CD4-positive, alpha-beta memory T cell (primary cell): ENCODE results near the gene FNDC5. TPM values are rescaled to one million over a fixed set of nuclear protein-coding genes. Genes with fewer than 3 reads are reported as not detected.

ENCODE experiments used
- CTCF ChIA-PET: fragments of 350-600 bp; sonication (Branson Sonifier 250); formaldehyde crosslinking; loops from one replicate; lab custom pipeline; 2021; ENCODE audit warnings: inconsistent platforms; ENCODE audit not compliant: partially characterized antibody; lab: Charles Lee
- POLR2A ChIA-PET: fragments of 350-600 bp; sonication (Branson Sonifier 250); formaldehyde crosslinking; loops from one replicate; lab custom pipeline; 2021; ENCODE audit not compliant: partially characterized antibody; lab: Charles Lee
- DNase-seq, 5 donors: peaks; one replicate each; pipeline versions ENCODE4 v3.0.0 to v3.0.0-alpha.2; 2020 to 2022; ENCODE audit warnings: mixed read lengths in 1 of 5
- H3K27ac ChIP-seq: one replicate; pipeline ENCODE4 v1.7.0; 2013; ENCODE audit warnings: low read depth, low read length
- H3K27me3 ChIP-seq: 2 replicates; pipeline ENCODE4 v1.7.0; 2013; ENCODE audit warnings: mild to moderate bottlenecking, low read length, moderate library complexity; ENCODE audit not compliant: insufficient read depth
- H3K36me3 ChIP-seq: 2 replicates; pipeline ENCODE4 v1.7.0; 2013; ENCODE audit warnings: mild to moderate bottlenecking, low read length, moderate library complexity; ENCODE audit not compliant: insufficient read depth
- H3K4me1 ChIP-seq: 2 replicates; pipeline ENCODE4 v1.7.0; 2013; ENCODE audit warnings: mild to moderate bottlenecking, low read length, moderate library complexity; ENCODE audit not compliant: insufficient read depth
- H3K4me3 ChIP-seq, 2 donors: one replicate each; pipeline ENCODE4 v1.7.0; 2013; ENCODE audit warnings: low read length in 2 of 2, mild to moderate bottlenecking in 1 of 2
- H3K9me3 ChIP-seq, 2 donors: one replicate each; pipeline ENCODE4 v1.7.0; 2013; ENCODE audit warnings: low read length in 2 of 2, control low read depth in 1 of 2; ENCODE audit not compliant: control insufficient read depth in 1 of 2
- H3K27ac Mint-ChIP-seq, 7 donors: one replicate each; pipeline ENCODE4 v1.8.0; 2020 to 2021; ENCODE audit warnings: mixed read lengths in 7 of 7, mild to moderate bottlenecking in 6 of 7, inconsistent platforms in 3 of 7, moderate library complexity in 3 of 7
- H3K27me3 Mint-ChIP-seq, 2 donors: one replicate each; pipeline ENCODE4 v1.8.0; 2020 to 2021; ENCODE audit warnings: mixed read lengths in 2 of 2
- H3K36me3 Mint-ChIP-seq, 2 donors: one replicate each; pipeline ENCODE4 v1.8.0; 2020 to 2021; ENCODE audit warnings: mixed read lengths in 2 of 2, inconsistent platforms in 1 of 2, mild to moderate bottlenecking in 1 of 2
- H3K4me1 Mint-ChIP-seq, 4 donors: one replicate each; pipeline ENCODE4 v1.8.0; 2020 to 2021; ENCODE audit warnings: mixed read lengths in 4 of 4, mild to moderate bottlenecking in 1 of 4
- H3K4me3 Mint-ChIP-seq, 8 donors: one replicate each; pipeline ENCODE4 v1.8.0; 2020 to 2021; ENCODE audit warnings: mixed read lengths in 8 of 8, mild to moderate bottlenecking in 7 of 8, moderate library complexity in 6 of 8, inconsistent platforms in 3 of 8
- H3K9me3 Mint-ChIP-seq, 8 donors: one replicate each; pipeline ENCODE4 v1.8.0; 2020 to 2021; ENCODE audit warnings: mixed read lengths in 8 of 8, mild to moderate bottlenecking in 5 of 8, inconsistent platforms in 3 of 8, moderate library complexity in 1 of 8
- intact Hi-C: fragments of 100-400 bp; cut with micrococcal nuclease; formaldehyde crosslinking; loops from one replicate; pipeline ENCODE4 v1.15.1; 2023
- polyA plus RNA-seq, 2 donors: library from polyadenylated mRNA; unstranded; fragments of 300-500 nt; fragmentation: Illumina TruSeq; gene quantifications; one replicate each; pipeline ENCODE4 v1.2.3, GENCODE V29; 2021
- total RNA-seq, 2 experiments: library from RNA; stranded (reverse); gene quantifications; one replicate each; pipeline ENCODE4 v1.2.3, GENCODE V29; 2021

The FNDC5 gene
- total and polyA plus RNA-seq, 4 experiments from 2014 or later, result not detected

DNA sequence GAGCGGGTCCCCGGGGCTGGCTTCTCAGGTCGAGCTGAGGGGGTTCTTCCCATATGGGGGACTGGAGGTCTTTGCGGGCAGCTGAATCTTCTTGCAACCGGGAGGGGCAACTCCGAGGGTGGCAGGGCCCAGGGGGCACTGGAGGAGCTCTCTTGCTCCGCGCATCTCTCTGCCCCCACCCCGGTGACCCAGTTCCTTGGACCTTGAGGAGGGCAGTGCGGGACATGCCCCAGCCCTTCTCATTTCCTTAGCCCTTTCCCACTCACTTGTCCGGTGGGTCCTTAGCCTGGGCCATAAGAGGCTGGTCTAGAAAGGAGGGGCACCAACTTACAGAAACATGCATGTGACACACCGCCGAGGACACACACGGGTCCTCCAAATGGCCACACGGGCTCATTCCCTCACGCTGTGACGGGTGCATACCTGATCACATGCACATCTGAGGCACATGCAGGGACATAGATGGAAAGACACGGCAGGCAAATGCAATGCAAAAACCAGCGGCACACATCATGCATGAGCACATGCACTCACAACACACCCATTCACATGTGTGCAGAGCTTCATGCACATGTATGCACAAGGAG, 16.2 kb upstream of the FNDC5 start:
- Histone ChIP-seq H3K4me1 (no peaks in the 10 kb centered on the region), H3K4me3 (no peak overlapping the region), H3K27me3 (peaks cover 11% of the 10 kb centered on the region), H3K36me3 (no peaks in the 10 kb centered on the region), H3K9me3 (no peaks in the 10 kb centered on the region), H3K27ac (no peak overlapping the region)
- intact Hi-C loops, result no loop called here
- DNase-seq, result no peak
- ChIA-PET POLR2A (no interaction called here), CTCF (no interaction called here)
- peaks cover 0 to 6% of the 10 kb centered on the region in 2 donors for H3K36me3 Mint-ChIP-seq
- no peaks in the 10 kb centered on the region for H3K9me3 Mint-ChIP-seq
- peaks cover 48 to 72% of the 10 kb centered on the region in 2 donors for H3K27me3 Mint-ChIP-seq
- no peak overlapping the region for H3K4me3 Mint-ChIP-seq
- H3K4me1 Mint-ChIP-seq, result peaks cover 3 to 12% (median 9%) of the 10 kb centered on the region in 4 donors
- H3K27ac Mint-ChIP-seq, result no peak overlapping the region

DNA sequence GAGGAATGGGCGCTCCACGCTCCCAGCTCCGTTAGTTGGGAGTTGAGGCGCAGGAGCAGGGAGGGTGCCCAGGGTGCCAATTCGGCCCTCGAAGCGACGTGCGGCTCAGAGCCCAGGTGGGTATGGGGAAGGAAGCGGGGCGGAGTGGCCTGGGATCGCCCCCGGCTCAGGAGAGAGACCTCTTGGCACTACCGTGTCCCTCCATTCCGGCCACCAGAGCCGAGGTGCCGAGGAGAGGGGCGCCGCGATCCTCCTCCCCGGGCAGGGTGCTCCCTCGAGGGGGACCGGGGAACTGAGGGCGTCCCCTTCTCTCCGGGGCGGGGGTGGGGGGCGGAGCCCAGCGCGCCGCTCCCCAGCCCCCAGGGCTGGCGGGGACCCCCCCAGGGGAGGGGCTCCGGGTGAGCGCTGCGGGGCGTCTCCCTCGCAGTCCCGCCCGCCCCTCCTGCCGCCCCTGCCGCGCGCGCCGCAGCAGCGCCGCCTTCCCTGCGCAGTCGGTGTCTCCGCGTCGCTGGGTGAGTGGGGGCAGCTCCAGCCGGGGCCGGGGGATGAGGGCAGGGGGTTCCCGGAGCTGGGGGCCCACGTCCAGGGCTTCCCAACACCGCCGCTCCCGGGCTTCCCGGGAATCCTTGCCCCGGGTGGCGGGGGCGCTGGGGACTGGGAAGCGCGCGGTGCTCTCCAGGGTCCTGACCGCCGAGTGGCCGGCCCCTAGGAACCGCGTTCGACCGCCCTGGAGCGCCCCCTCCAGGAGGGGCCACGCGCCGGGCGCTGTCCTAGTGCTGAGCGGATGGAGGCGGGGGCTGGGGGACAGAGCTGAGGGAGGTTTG, 15.5 kb upstream of the FNDC5 start, which contains the start of gene HPCA:
Gene HPCA (plus strand): TSS at position 488 of the 824 bp plus-strand sequence. CDS start 2,408 bp downstream, outside the sequence.
- peaks cover 0 to 6% of the 10 kb centered on the region in 2 donors for H3K36me3 Mint-ChIP-seq
- peaks cover 3 to 10% (median 8%) of the 10 kb centered on the region in 4 donors for H3K4me1 Mint-ChIP-seq
- no peaks in the 10 kb centered on the region for H3K36me3 ChIP-seq
- H3K4me1 ChIP-seq, result no peaks in the 10 kb centered on the region
- H3K27me3 Mint-ChIP-seq, result peaks cover 45 to 65% of the 10 kb centered on the region in 2 donors
- H3K27ac Mint-ChIP-seq, result no peak within 1 kb of the TSS
- no peak within 1 kb of the TSS for H3K27ac ChIP-seq
- no peak within 1 kb of the TSS for H3K4me3 ChIP-seq
- peaks cover 9% of the 10 kb centered on the region for H3K27me3 ChIP-seq
- ChIA-PET CTCF (no interaction called here), POLR2A (no interaction called here)
- peak within 1 kb of the TSS in 2 of 8 donors; percentile 28 to 46 for H3K4me3 Mint-ChIP-seq
- DNase-seq, result peak in 2 of 5 donors; percentile 27 to 33
- intact Hi-C loops, result no loop called here
- H3K9me3 ChIP-seq, result no peaks in the 10 kb centered on the region
- no peaks in the 10 kb centered on the region for H3K9me3 Mint-ChIP-seq

GRCh38 chr1:32885676-32886003, 14.9 kb upstream of the FNDC5 start:
- no peak overlapping the region for H3K27ac ChIP-seq
- Mint-ChIP-seq H3K4me1 (peaks cover 3 to 10% (median 8%) of the 10 kb centered on the region in 4 donors), H3K27me3 (peaks cover 43 to 60% of the 10 kb centered on the region in 2 donors), H3K36me3 (peaks cover 0 to 6% of the 10 kb centered on the region in 2 donors), H3K4me3 (peak overlapping the region in 2 of 8 donors; percentile 28 to 46), H3K9me3 (no peaks in the 10 kb centered on the region), H3K27ac (no peak overlapping the region)
- H3K27me3 ChIP-seq, result peaks cover 7% of the 10 kb centered on the region
- POLR2A ChIA-PET, result interaction anchor here (0.6 kb wide), 1 partner anchor 201 kb away, joined by 3 read pairs; no protein-coding TSS in a partner anchor
- CTCF ChIA-PET, result interaction anchor here (1.5 kb wide), 1 partner anchor 10 kb away, joined by 5 read pairs; no protein-coding TSS in a partner anchor
- H3K9me3 ChIP-seq, result no peaks in the 10 kb centered on the region
- H3K4me1 ChIP-seq, result no peaks in the 10 kb centered on the region
- DNase-seq, result no peak
- H3K4me3 ChIP-seq, result no peak overlapping the region
- no peaks in the 10 kb centered on the region for H3K36me3 ChIP-seq
- intact Hi-C loops, result no loop called here

GRCh38 chr1:32884726-32885125, 14.0 kb upstream of the FNDC5 start:
- peaks cover 34 to 50% of the 10 kb centered on the region in 2 donors for H3K27me3 Mint-ChIP-seq
- H3K27ac Mint-ChIP-seq, result no peak overlapping the region
- ChIA-PET CTCF (interaction anchor here (0.6 to 1.5 kb wide), 2 partner anchors 9 to 43 kb away, joined by 4 to 5 read pairs; no protein-coding TSS in a partner anchor), POLR2A (no interaction called here)
- Histone ChIP-seq H3K27me3 (peaks cover 7% of the 10 kb centered on the region), H3K27ac (no peak overlapping the region), H3K4me1 (no peaks in the 10 kb centered on the region), H3K36me3 (no peaks in the 10 kb centered on the region), H3K4me3 (no peak overlapping the region), H3K9me3 (no peaks in the 10 kb centered on the region)
- H3K36me3 Mint-ChIP-seq, result peaks cover 0 to 6% of the 10 kb centered on the region in 2 donors
- no peak overlapping the region for H3K4me3 Mint-ChIP-seq
- no peaks in the 10 kb centered on the region for H3K9me3 Mint-ChIP-seq
- peaks cover 3 to 10% (median 8%) of the 10 kb centered on the region in 4 donors for H3K4me1 Mint-ChIP-seq
- intact Hi-C loops, result no loop called here
- DNase-seq, result no peak

DNA sequence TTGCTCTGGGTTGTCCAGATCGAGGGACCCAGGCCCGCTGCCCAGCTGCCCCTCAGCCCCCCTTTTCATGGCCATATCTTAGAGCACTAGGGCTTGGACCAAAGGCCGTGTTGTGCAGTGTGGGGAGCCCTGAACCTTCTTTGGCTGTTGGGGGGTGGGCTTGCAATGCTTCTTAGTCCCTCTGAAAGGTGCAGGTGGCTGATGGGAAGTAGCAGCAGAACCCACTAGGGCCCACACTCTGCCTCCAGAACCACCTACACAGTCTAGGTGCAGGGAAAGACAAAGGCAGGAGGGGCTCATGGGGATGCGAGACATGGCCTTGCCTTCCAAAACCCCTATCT, 13.3 kb upstream of the FNDC5 start:
- no peaks in the 10 kb centered on the region for H3K9me3 ChIP-seq
- H3K27me3 Mint-ChIP-seq, result peaks cover 28 to 43% of the 10 kb centered on the region in 2 donors
- H3K4me1 Mint-ChIP-seq, result peaks cover 3 to 10% (median 8%) of the 10 kb centered on the region in 4 donors
- peaks cover 7% of the 10 kb centered on the region for H3K27me3 ChIP-seq
- H3K4me3 ChIP-seq, result no peak overlapping the region
- H3K36me3 ChIP-seq, result no peaks in the 10 kb centered on the region
- H3K27ac ChIP-seq, result no peak overlapping the region
- H3K9me3 Mint-ChIP-seq, result no peaks in the 10 kb centered on the region
- intact Hi-C loops, result no loop called here
- no peaks in the 10 kb centered on the region for H3K4me1 ChIP-seq
- ChIA-PET POLR2A (interaction anchor here (0.5 kb wide), 1 partner anchor 9 kb away, joined by 3 read pairs; no protein-coding TSS in a partner anchor), CTCF (interaction anchor here (1.5 kb wide), 1 partner anchor 8 kb away, joined by 5 read pairs; no protein-coding TSS in a partner anchor)
- no peak for DNase-seq
- H3K36me3 Mint-ChIP-seq, result no peaks in the 10 kb centered on the region
- H3K4me3 Mint-ChIP-seq, result no peak overlapping the region
- no peak overlapping the region for H3K27ac Mint-ChIP-seq

GRCh38 chr1:32883338-32884031, 12.8 kb upstream of the FNDC5 start:
- no peak for DNase-seq
- H3K9me3 Mint-ChIP-seq, result no peaks in the 10 kb centered on the region
- no peaks in the 10 kb centered on the region for H3K36me3 Mint-ChIP-seq
- intact Hi-C loops, result no loop called here
- no peak overlapping the region for H3K27ac ChIP-seq
- H3K27me3 Mint-ChIP-seq, result peaks cover 25 to 39% of the 10 kb centered on the region in 2 donors
- no peak overlapping the region for H3K4me3 Mint-ChIP-seq
- no peaks in the 10 kb centered on the region for H3K9me3 ChIP-seq
- no peaks in the 10 kb centered on the region for H3K36me3 ChIP-seq
- H3K27me3 ChIP-seq, result peaks cover 7% of the 10 kb centered on the region
- H3K4me3 ChIP-seq, result no peak overlapping the region
- no peak overlapping the region for H3K27ac Mint-ChIP-seq
- CTCF ChIA-PET, result no interaction called here
- peaks cover 3 to 10% (median 8%) of the 10 kb centered on the region in 4 donors for H3K4me1 Mint-ChIP-seq
- POLR2A ChIA-PET, result interaction anchor here (0.5 kb wide), 1 partner anchor 9 kb away, joined by 3 read pairs; no protein-coding TSS in a partner anchor
- H3K4me1 ChIP-seq, result no peaks in the 10 kb centered on the region
